Neuronal stem cell (in vitro differentiated cells): ENCODE results near the gene ANKRD28.
"Not testable (repeated sequence)": the region's sequence is repeated elsewhere in the genome, so short reads cannot be mapped to it uniquely, and the experiment has no call there.

Experiments used
- DNase-seq: peaks from one replicate; pipeline ENCODE4 v3.0.0-alpha.2; 2013; ENCODE audit warnings: low spot score
- H2AFZ ChIP-seq: one replicate; pipeline ENCODE4 v1.6.1; 2013; ENCODE audit warnings: mild to moderate bottlenecking, low read length, inconsistent platforms
- H2AK5ac ChIP-seq: 2 replicates; pipeline ENCODE4 v1.6.1; 2013; ENCODE audit warnings: low read depth, mild to moderate bottlenecking, inconsistent platforms, low read length, moderate library complexity, mixed read lengths
- H2BK120ac ChIP-seq: 2 replicates; pipeline ENCODE4 v1.6.1; 2013; ENCODE audit warnings: low read depth, mild to moderate bottlenecking, inconsistent platforms, low read length, moderate library complexity, mixed read lengths
- H2BK12ac ChIP-seq: one replicate; pipeline ENCODE4 v1.6.1; 2013; ENCODE audit warnings: low read length, inconsistent platforms
- H2BK15ac ChIP-seq: 2 replicates; pipeline ENCODE4 v1.6.1; 2013; ENCODE audit warnings: mild to moderate bottlenecking, low read length, inconsistent platforms, mixed read lengths
- H2BK5ac ChIP-seq: one replicate; pipeline ENCODE4 v1.6.1; 2013; ENCODE audit warnings: inconsistent platforms, mild to moderate bottlenecking, low read length, moderate library complexity
- H3K14ac ChIP-seq: one replicate; pipeline ENCODE4 v1.6.1; 2013; ENCODE audit warnings: low read length, inconsistent platforms
- H3K18ac ChIP-seq: 2 replicates; pipeline ENCODE4 v1.6.1; 2013; ENCODE audit warnings: low read length, inconsistent platforms
- H3K23ac ChIP-seq: 2 replicates; pipeline ENCODE4 v1.6.1; 2013; ENCODE audit warnings: low read depth, mild to moderate bottlenecking, mixed read lengths, low read length, inconsistent platforms; ENCODE audit not compliant: poor library complexity
- H3K27ac ChIP-seq: replicated peaks from 3 replicates; pipeline ENCODE4 v1.5.1; 2013; ENCODE audit warnings: low read length, inconsistent platforms
- H3K27me3 ChIP-seq, 3 experiments: 2 replicates each; pipeline ENCODE4 v1.6.1; 2013; ENCODE audit warnings: low read length in 3 of 3, mild to moderate bottlenecking in 2 of 3, inconsistent platforms in 1 of 3, low read depth in 1 of 3, mixed read lengths in 1 of 3, moderate library complexity in 1 of 3; ENCODE audit not compliant: control insufficient read depth in 3 of 3, insufficient read depth in 3 of 3
- H3K36me3 ChIP-seq, 2 donors: replicated peaks in 1 of 2; 2 replicates each; pipeline ENCODE4 v1.6.1; 2013; ENCODE audit warnings: low read length in 2 of 2; ENCODE audit not compliant: control insufficient read depth in 2 of 2, insufficient read depth in 2 of 2
- H3K4ac ChIP-seq: 2 replicates; pipeline ENCODE4 v1.6.1; 2013; ENCODE audit warnings: inconsistent platforms, mild to moderate bottlenecking, low read length, moderate library complexity
- H3K4me1 ChIP-seq, 2 donors: 1 replicate in 1 of 2; 2 replicates in 1 of 2; pipeline ENCODE4 v1.6.1; 2013; ENCODE audit warnings: low read length in 2 of 2, low read depth in 1 of 2; ENCODE audit not compliant: control insufficient read depth in 2 of 2, insufficient read depth in 1 of 2
- H3K4me2 ChIP-seq: one replicate; pipeline ENCODE4 v1.6.1; 2013; ENCODE audit warnings: mild to moderate bottlenecking, low read length, inconsistent platforms; ENCODE audit not compliant: insufficient read depth, poor library complexity, severe bottlenecking
- H3K4me3 ChIP-seq, 2 donors: 2 replicates each; pipeline ENCODE4 v1.5.1; 2013; ENCODE audit warnings: low read length in 2 of 2, mild to moderate bottlenecking in 2 of 2, inconsistent platforms in 1 of 2, moderate library complexity in 1 of 2
- H3K79me1 ChIP-seq: one replicate; pipeline ENCODE4 v1.6.1; 2013; ENCODE audit warnings: low read depth, mild to moderate bottlenecking, inconsistent platforms, low read length, moderate library complexity
- H3K9ac ChIP-seq: one replicate; pipeline ENCODE4 v1.6.1; 2013; ENCODE audit warnings: mild to moderate bottlenecking, low read depth, low read length, inconsistent platforms; ENCODE audit not compliant: poor library complexity
- H3K9me3 ChIP-seq, 2 donors: replicated peaks in 1 of 2; 2 replicates each; pipeline versions ENCODE3 to v1.6.1; 2013; ENCODE audit warnings: low read length in 2 of 2, mild to moderate bottlenecking in 2 of 2, inconsistent platforms in 1 of 2, low read depth in 1 of 2, mixed read lengths in 1 of 2, moderate library complexity in 1 of 2; ENCODE audit not compliant: control insufficient read depth in 2 of 2, insufficient read depth in 1 of 2
- H4K8ac ChIP-seq: one replicate; pipeline ENCODE4 v1.6.1; 2013; ENCODE audit warnings: low read depth, mild to moderate bottlenecking, inconsistent platforms, low read length, moderate library complexity
- H4K91ac ChIP-seq: one replicate; pipeline ENCODE4 v1.6.1; 2013; ENCODE audit warnings: low read length, low read depth, mild to moderate bottlenecking, inconsistent platforms; ENCODE audit not compliant: poor library complexity
- WGBS, 2 donors: extraction: QIAGEN DNeasy Blood & Tissue Kit; methylation state at CpG; one replicate each; pipeline ENCODE4 v1.1.7; 2013; ENCODE audit warnings: missing lambda C conversion rate in 2 of 2, mixed read lengths in 1 of 2; ENCODE audit not compliant: insufficient read length in 2 of 2, insufficient replicate concordance in 1 of 2; ENCODE audit errors: extremely low coverage in 2 of 2; 5-methylcytosine and 5-hydroxymethylcytosine counted together

ANKRD28 gene

GRCh38 chr3:15778332-15778858 is 19.4 kb downstream of the ANKRD28 start:
- H3K27ac ChIP-seq = no peak overlapping the region
- no peak overlapping the region for H3K4me3 ChIP-seq
- no peak overlapping the region for H3K4me2 ChIP-seq
- H2AFZ ChIP-seq = no peak overlapping the region
- H2AK5ac ChIP-seq = no peak overlapping the region
- H3K36me3 ChIP-seq = no peaks in the 10 kb centered on the region
- no peaks in the 10 kb centered on the region for H3K79me1 ChIP-seq
- no CpG with 5 or more reads among the region's 2 CpGs for WGBS, 2 donors
- no peak overlapping the region for H2BK120ac ChIP-seq
- no peak overlapping the region for H4K8ac ChIP-seq
- H3K14ac ChIP-seq = no peak overlapping the region
- H3K23ac ChIP-seq = no peak overlapping the region
- H3K4me1 ChIP-seq = no peaks in the 10 kb centered on the region
- no peak overlapping the region for H2BK12ac ChIP-seq
- no peak overlapping the region for H3K18ac ChIP-seq
- no peaks in the 10 kb centered on the region for H3K9me3 ChIP-seq
- no peak overlapping the region for H2BK5ac ChIP-seq
- no peak overlapping the region for H3K9ac ChIP-seq
- no peaks in the 10 kb centered on the region for H3K27me3 ChIP-seq
- no peak overlapping the region for H2BK15ac ChIP-seq
- no peak overlapping the region for H3K4ac ChIP-seq
- H4K91ac ChIP-seq = no peak overlapping the region
- no peak for DNase-seq

- H2AFZ ChIP-seq, H3K9ac ChIP-seq, H3K14ac ChIP-seq, H4K8ac ChIP-seq, H2BK15ac ChIP-seq, H3K4me1 ChIP-seq, H2BK120ac ChIP-seq, H2BK5ac ChIP-seq, H3K4me2 ChIP-seq, H3K9me3 ChIP-seq, H2BK12ac ChIP-seq, H3K79me1 ChIP-seq, H3K36me3 ChIP-seq, DNase-seq, H3K4me3 ChIP-seq, H4K91ac ChIP-seq, H3K27me3 ChIP-seq, H3K27ac ChIP-seq, H3K18ac ChIP-seq, H3K4ac ChIP-seq, H3K23ac ChIP-seq, H2AK5ac ChIP-seq: not testable (repeated sequence)
- no CpG with 5 or more reads among the region's 6 CpGs for WGBS, 2 donors
Measured at GRCh38 chr3:15774931-15775560, 22.7 kb downstream of the ANKRD28 start.

DNA sequence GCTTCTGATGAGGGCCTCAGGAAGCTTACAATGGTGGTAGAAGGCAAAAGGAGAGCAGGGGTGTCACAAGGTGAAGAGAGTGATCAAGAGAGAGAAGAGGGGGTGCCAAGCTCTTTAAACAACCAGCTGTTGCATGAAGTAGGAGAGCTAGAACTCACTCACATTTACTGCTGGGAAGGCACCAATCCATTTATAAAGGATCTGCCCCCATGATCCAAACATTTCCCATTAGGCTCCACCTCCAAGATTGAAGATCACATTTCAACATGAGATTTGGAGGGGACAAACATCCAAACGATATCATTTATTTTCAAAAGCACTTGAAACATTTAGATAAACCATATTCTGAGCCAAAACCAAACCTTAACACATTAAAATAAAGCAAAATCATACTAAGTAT is 26.3 kb downstream of the ANKRD28 start:
- H3K4me3 ChIP-seq = no peak overlapping the region
- no peak overlapping the region for H2BK5ac ChIP-seq
- no peak overlapping the region for H3K14ac ChIP-seq

DNA sequence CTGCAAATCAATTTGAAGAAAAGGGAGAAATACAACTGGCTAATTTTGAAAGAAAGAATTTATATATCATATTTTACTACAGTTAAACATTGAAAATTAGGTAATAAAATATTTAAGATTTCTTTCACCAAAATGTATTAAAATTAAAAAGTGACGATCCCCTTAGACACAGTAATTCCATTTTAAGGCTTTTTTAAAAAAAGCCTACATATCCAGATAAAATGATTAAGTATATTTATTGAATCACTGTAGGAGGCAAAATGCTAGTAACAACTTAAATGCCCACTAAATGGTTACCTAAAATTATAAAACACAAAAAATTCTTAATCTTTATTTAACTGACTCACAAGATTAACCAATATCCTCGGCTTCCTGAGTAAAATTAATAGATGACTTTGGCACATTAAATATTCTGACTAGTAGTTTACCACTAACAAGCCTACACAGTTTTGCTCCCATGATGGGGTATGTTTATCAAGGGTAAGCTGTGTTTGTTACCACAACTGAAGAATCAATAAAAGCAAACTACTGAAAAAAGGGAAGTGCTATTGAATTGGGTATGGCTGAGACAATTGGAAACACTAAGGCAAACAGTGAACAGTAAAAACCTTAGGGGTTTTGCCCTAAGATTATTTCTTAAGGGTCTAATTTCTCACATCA is 28.4 kb downstream of the ANKRD28 start:
- no peak overlapping the region for H4K91ac ChIP-seq
- no peak overlapping the region for H4K8ac ChIP-seq
- no peak overlapping the region for H3K27ac ChIP-seq
- no peak overlapping the region for H3K4me3 ChIP-seq
- H3K9me3 ChIP-seq = no peaks in the 10 kb centered on the region
- no peak for DNase-seq
- H3K4me1 ChIP-seq = peaks cover 0 to 4% of the 10 kb centered on the region in 2 donors
- H3K18ac ChIP-seq = no peak overlapping the region
- H2BK5ac ChIP-seq = no peak overlapping the region
- H2BK12ac ChIP-seq = no peak overlapping the region
- H3K14ac ChIP-seq = no peak overlapping the region
- no peak overlapping the region for H2BK120ac ChIP-seq
- no peak overlapping the region for H3K23ac ChIP-seq
- WGBS, 2 donors = 100% methylated on average over 1 of the region's 2 CpGs; no CpG with 5 or more reads in 1 of the 2 donors
- H2AFZ ChIP-seq = no peak overlapping the region
- no peaks in the 10 kb centered on the region for H3K79me1 ChIP-seq
- no peak overlapping the region for H2BK15ac ChIP-seq
- H3K27me3 ChIP-seq = no peaks in the 10 kb centered on the region
- no peak overlapping the region for H3K4ac ChIP-seq
- no peak overlapping the region for H3K4me2 ChIP-seq
- no peak overlapping the region for H3K9ac ChIP-seq
- H3K36me3 ChIP-seq = peaks cover 0 to 16% of the 10 kb centered on the region in 2 donors
- no peak overlapping the region for H2AK5ac ChIP-seq

More for the DNA sequence above, 26.3 kb downstream of the ANKRD28 start:
- no peak for DNase-seq
- Histone ChIP-seq H2BK120ac (no peak overlapping the region), H3K4me1 (peaks cover 0 to 4% of the 10 kb centered on the region in 2 donors), H3K27ac (no peak overlapping the region), H3K4me2 (no peak overlapping the region), H4K91ac (no peak overlapping the region), H3K23ac (no peak overlapping the region), H2AFZ (no peak overlapping the region), H3K79me1 (no peaks in the 10 kb centered on the region), H3K27me3 (no peaks in the 10 kb centered on the region), H2BK15ac (no peak overlapping the region), H3K18ac (no peak overlapping the region), H3K4ac (no peak overlapping the region), H2BK12ac (no peak overlapping the region), H3K9me3 (no peaks in the 10 kb centered on the region), H3K9ac (no peak overlapping the region), H3K36me3 (no peaks in the 10 kb centered on the region), H2AK5ac (no peak overlapping the region), H4K8ac (no peak overlapping the region)
- no CpG with 5 or more reads among the region's 1 CpG for WGBS, 2 donors
